HepG2 (cell line): ENCODE measurements around the gene ZCCHC7. TPM values are rescaled to one million over a fixed set of nuclear protein-coding genes. Genes with fewer than 3 reads are reported as not detected.

Source experiments
- ATAC-seq: fragments of 200-7000 bp; cut with Tn5 transposase; 3 replicates; pipeline ENCODE4 v1.9.1; 2020; ENCODE audit warnings: mild to moderate bottlenecking, moderate library complexity
- BruUV-seq: library from RNA; stranded (reverse); fragments of 400-500 nt; replicated peaks from 2 replicates; lab custom pipeline; 2021; lab: Mats Ljungman, UMichigan
- CTCF ChIA-PET: fragments of 300-600 bp; formaldehyde crosslinking; extraction: SDS; loops from one replicate; lab custom pipeline; 2021; ENCODE audit warnings: low total read pairs, inconsistent platforms, low intra/inter-chr PET ratio; lab: Yijun Ruan, JAX
- POLR2A ChIA-PET: fragments of 350-600 bp; sonication (Branson Sonifier 250); formaldehyde crosslinking; loops from one replicate; lab custom pipeline; 2020; ENCODE audit warnings: antibody characterized with exemption, inconsistent platforms; lab: Yijun Ruan, JAX
- DNase-seq: peaks from one replicate; pipeline ENCODE4 v3.0.0-alpha.2; 2015; ENCODE audit warnings: low spot score
- FAIRE-seq: peaks from 3 replicates; lab custom pipeline; 2011; peaks lifted over from hg19 to GRCh38; lab: Jason Lieb, UNC
- H2AFZ ChIP-seq: one replicate; pipeline ENCODE4 v1.6.1; 2011; ENCODE audit warnings: low read length, inconsistent platforms
- H3K27ac ChIP-seq: fragments of 300-600 bp; 3 replicates; pipeline ENCODE4 v1.8.0; 2011; ENCODE audit warnings: mixed run types, mild to moderate bottlenecking, mixed read lengths, low read length, inconsistent platforms; ENCODE audit not compliant: insufficient read depth; ENCODE audit errors: extremely low read length
- H3K27me3 ChIP-seq, 2 experiments: fragments of 200-600 bp in 1 of 2; 2 replicates in 1 of 2; 3 replicates in 1 of 2; pipeline versions ENCODE4 v1.6.0 to v1.8.0; 2011; ENCODE audit warnings: low read length in 2 of 2, mild to moderate bottlenecking in 2 of 2, moderate library complexity in 2 of 2, inconsistent platforms in 1 of 2; ENCODE audit not compliant: insufficient read depth in 2 of 2, control insufficient read depth in 1 of 2
- H3K36me3 ChIP-seq, 2 experiments: fragments of 200-600 bp in 1 of 2; replicated peaks in 1 of 2; 2 replicates in 1 of 2; 3 replicates in 1 of 2; pipeline versions ENCODE4 v1.5.1 to v1.8.0; 2011; ENCODE audit warnings: low read length in 2 of 2, inconsistent platforms in 1 of 2; ENCODE audit not compliant: insufficient read depth in 2 of 2, control insufficient read depth in 1 of 2
- H3K4me1 ChIP-seq: 2 replicates; pipeline ENCODE4 v1.5.1; 2012; ENCODE audit warnings: low read length, inconsistent platforms; ENCODE audit not compliant: insufficient read depth
- H3K4me2 ChIP-seq: 2 replicates; pipeline ENCODE4 v1.6.0; 2011; ENCODE audit warnings: low read depth, low read length, inconsistent platforms
- H3K4me3 ChIP-seq, 3 experiments: fragments of 200-600 bp in 1 of 3; sonication (generic), shearing (Covaris generic) in 1 of 3; replicated peaks in 1 of 3; 2 replicates each; pipeline ENCODE4 v1.5.1; 2011 to 2016; ENCODE audit warnings: low read length in 3 of 3, inconsistent platforms in 2 of 3, low read depth in 2 of 3, mild to moderate bottlenecking in 2 of 3, control low read depth in 1 of 3, mixed read lengths in 1 of 3; ENCODE audit not compliant: insufficient read depth in 1 of 3
- H3K79me2 ChIP-seq: one replicate; pipeline ENCODE4 v1.6.1; 2011; ENCODE audit warnings: low read length, inconsistent platforms; ENCODE audit not compliant: insufficient read depth
- H3K9ac ChIP-seq: 2 replicates; pipeline ENCODE4 v1.6.0; 2011; ENCODE audit warnings: mild to moderate bottlenecking, low read depth, low read length, inconsistent platforms; ENCODE audit not compliant: insufficient read depth
- H3K9me3 ChIP-seq: 2 replicates; pipeline ENCODE4 v1.5.1; 2012; ENCODE audit warnings: mild to moderate bottlenecking, low read length
- H4K20me1 ChIP-seq: 2 replicates; pipeline ENCODE4 v1.6.0; 2011; ENCODE audit warnings: inconsistent platforms, mild to moderate bottlenecking, low read length, moderate library complexity; ENCODE audit not compliant: insufficient read depth
- BORCS8-MEF2B ChIP-seq: sonication (generic); formaldehyde crosslinking; IDR thresholded peaks from 2 replicates; pipeline ENCODE4 v1.8.0; 2022; ENCODE audit warnings: mild to moderate bottlenecking, missing genetic modification reagents
- CEBPB ChIP-seq: IDR thresholded peaks from 2 replicates; pipeline ENCODE4 v1.6.1; 2011; ENCODE audit warnings: low read depth, low read length, improper control_type of control experiment, borderline replicate concordance
- NR2F1 ChIP-seq, 2 experiments: fragments of 450-650 bp in 1 of 2; formaldehyde crosslinking in 1 of 2; IDR thresholded peaks; 2 replicates each; pipeline versions ENCODE4 v1.5.0 to v1.6.1; 2016 to 2020; ENCODE audit warnings: mild to moderate bottlenecking in 1 of 2, missing compliant biosample characterization in 1 of 2, missing genetic modification reagents in 1 of 2, moderate library complexity in 1 of 2
- WGBS: methylation state at CpG from one replicate; pipeline ENCODE4 v1.1.6; 2017; ENCODE audit warnings: low lambda C conversion rate; 5-methylcytosine and 5-hydroxymethylcytosine counted together
- in situ Hi-C: cut with HindIII; loops from 2 replicates; pipeline ENCODE4 v1.10.0; 2017; ENCODE audit warnings: low pct_unique_long_range_greater_than_20kb; ENCODE audit not compliant: extremely low pct_ligation_motif_present
- intact Hi-C: fragments of 100-400 bp; cut with micrococcal nuclease; formaldehyde crosslinking; loops from one replicate; pipeline ENCODE4 v1.10.0; 2022; ENCODE audit not compliant: unreplicated experiment
- polyA plus RNA-seq, 8 experiments: library from polyadenylated mRNA; depleted of rRNA in 3 of 8; stranded (reverse) in 7 of 8; unstranded in 1 of 8; fragments of >200 nt; fragmentation: Illumina TruSeq in 4 of 8; extraction: Trizol in 4 of 8; gene quantifications; 2 replicates each; pipeline versions ENCODE4 v1.2.1 to v1.2.3, GENCODE V29; 2011 to 2016; ENCODE audit warnings: low read depth in 4 of 8, missing spikeins in 1 of 8, mixed read lengths in 1 of 8; ENCODE audit not compliant: insufficient read depth in 1 of 8
- total RNA-seq, 5 experiments: library from RNA; depleted of rRNA; stranded (reverse); fragments of >200 nt; fragmentation: Illumina TruSeq; extraction: Trizol; gene quantifications; 2 replicates each; pipeline ENCODE4 v1.2.3, GENCODE V29; 2016; ENCODE audit warnings: low read depth in 1 of 5
- TF ChIP-seq, protein P1 (sequence below): sonication (generic); formaldehyde crosslinking; IDR thresholded peaks from 2 replicates; pipeline ENCODE4 v1.5.0; 2020; ENCODE audit warnings: mild to moderate bottlenecking, missing genetic modification reagents
- TF ChIP-seq, protein P2 (sequence below): sonication (generic); formaldehyde crosslinking; IDR thresholded peaks from 2 replicates; pipeline ENCODE4 v1.9.0; 2022; ENCODE audit warnings: missing genetic modification reagents, mild to moderate bottlenecking, borderline replicate concordance

ZCCHC7 gene
- total and polyA plus RNA-seq, 2 of the 13 experiments (the other 11 are each of a cell fraction or from before 2014, with no cell fraction given), result 13.6 to 19.3 TPM

DNA sequence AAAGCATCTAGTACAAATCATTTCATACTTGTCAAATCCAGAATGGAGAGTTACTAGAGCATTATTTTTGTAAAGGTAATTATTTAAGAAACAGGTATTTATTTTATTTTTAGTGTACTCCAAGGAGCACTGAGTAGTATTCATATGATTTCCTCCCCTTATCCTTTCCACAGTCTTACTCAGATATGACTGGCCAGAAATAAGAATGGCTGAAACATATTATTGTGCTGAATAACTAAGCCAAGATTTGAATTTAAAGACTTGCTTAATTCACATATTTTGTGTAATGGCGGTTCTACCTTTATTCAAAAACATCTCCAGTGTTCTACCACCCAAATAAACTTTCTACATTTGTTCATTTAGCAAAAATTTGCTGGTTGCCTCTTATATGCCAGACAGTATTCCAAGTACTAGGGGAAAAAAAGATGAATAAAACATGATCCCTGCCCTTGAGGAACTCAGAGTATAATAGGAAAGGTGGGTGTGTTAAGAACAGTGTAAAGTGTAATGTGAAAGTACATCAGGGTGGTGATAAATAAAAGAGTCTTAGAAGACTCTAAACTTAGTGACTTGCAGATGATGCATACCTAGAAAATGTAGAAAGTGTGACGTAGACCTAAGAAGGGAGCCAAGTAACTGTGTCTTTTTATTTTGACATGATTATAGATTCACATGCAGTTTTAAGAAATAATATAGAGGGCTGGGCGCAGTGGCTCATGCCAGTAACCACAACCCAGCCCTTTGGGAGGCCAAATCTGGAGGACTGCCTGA, 191.7 kb downstream of the ZCCHC7 start:
- intact Hi-C loops, result no loop called here

DNA sequence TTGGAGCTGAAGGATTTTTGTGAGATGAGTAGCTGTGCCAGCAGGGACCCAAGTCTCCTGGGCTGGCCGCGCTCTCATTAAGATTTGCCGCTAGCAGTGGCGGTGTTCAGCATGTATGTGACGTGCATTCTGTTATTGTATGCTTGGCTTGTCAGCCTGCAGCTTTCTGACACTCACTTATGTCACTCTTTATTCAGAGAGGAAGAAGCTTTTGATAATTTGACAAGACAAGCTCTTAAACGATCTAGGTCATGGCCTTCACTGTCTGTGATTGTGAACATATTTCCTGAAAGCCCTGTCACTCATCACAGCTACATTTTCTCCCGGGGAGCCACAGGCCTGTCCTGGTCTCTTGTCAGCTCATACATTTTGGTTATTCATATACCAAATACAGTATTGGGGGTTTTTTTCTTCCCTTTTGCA, 203.9 kb downstream of the ZCCHC7 start:
- intact Hi-C loops (no loop called here), in situ Hi-C loops (no loop called here)
- H4K20me1 ChIP-seq, result no peaks in the 10 kb centered on the region
- WGBS, result 80% methylated on average over 5 of the region's 7 CpGs
- no peaks in the 10 kb centered on the region for H3K36me3 ChIP-seq
- no peak overlapping the region for H3K4me2 ChIP-seq
- ChIA-PET POLR2A (no interaction called here), CTCF (no interaction called here)
- no TSS peak for BruUV-seq
- H3K79me2 ChIP-seq, result no peaks in the 10 kb centered on the region
- DNase-seq (no peak), FAIRE-seq (no peak), ATAC-seq (no peak)
- H3K4me3 ChIP-seq, result no peak overlapping the region
- H3K9me3 ChIP-seq, result no peaks in the 10 kb centered on the region
- H3K4me1 ChIP-seq, result no peaks in the 10 kb centered on the region
- no peak overlapping the region for H3K9ac ChIP-seq
- TF ChIP-seq, protein P1, sequence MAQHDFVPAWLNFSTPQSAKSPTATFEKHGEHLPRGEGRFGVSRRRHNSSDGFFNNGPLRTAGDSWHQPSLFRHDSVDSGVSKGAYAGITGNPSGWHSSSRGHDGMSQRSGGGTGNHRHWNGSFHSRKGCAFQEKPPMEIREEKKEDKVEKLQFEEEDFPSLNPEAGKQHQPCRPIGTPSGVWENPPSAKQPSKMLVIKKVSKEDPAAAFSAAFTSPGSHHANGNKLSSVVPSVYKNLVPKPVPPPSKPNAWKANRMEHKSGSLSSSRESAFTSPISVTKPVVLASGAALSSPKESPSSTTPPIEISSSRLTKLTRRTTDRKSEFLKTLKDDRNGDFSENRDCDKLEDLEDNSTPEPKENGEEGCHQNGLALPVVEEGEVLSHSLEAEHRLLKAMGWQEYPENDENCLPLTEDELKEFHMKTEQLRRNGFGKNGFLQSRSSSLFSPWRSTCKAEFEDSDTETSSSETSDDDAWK (CRISPR knock-in tag), result no peak
- no peak for TF ChIP-seq CEBPB
- no peak overlapping the region for H2AFZ ChIP-seq
- no peak overlapping the region for H3K27ac ChIP-seq
- no peaks in the 10 kb centered on the region for H3K27me3 ChIP-seq

More for the DNA sequence above, 191.7 kb downstream of the ZCCHC7 start:
- TF ChIP-seq NR2F1 (CRISPR knock-in tag; IDR thresholded peaks at IDR 0.05), result no peak
- TF ChIP-seq, protein P2, sequence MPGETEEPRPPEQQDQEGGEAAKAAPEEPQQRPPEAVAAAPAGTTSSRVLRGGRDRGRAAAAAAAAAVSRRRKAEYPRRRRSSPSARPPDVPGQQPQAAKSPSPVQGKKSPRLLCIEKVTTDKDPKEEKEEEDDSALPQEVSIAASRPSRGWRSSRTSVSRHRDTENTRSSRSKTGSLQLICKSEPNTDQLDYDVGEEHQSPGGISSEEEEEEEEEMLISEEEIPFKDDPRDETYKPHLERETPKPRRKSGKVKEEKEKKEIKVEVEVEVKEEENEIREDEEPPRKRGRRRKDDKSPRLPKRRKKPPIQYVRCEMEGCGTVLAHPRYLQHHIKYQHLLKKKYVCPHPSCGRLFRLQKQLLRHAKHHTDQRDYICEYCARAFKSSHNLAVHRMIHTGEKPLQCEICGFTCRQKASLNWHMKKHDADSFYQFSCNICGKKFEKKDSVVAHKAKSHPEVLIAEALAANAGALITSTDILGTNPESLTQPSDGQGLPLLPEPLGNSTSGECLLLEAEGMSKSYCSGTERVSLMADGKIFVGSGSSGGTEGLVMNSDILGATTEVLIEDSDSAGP (CRISPR knock-in tag), result no peak
- no peak for TF ChIP-seq BORCS8-MEF2B (CRISPR knock-in tag)
- no peaks in the 10 kb centered on the region; a peak in 1 of 5 replicates for H3K36me3 ChIP-seq
- no peak overlapping the region for H3K9ac ChIP-seq
- no TSS peak for BruUV-seq
- no peaks in the 10 kb centered on the region for H3K27me3 ChIP-seq
- no peak overlapping the region for H3K4me3 ChIP-seq
- FAIRE-seq (no peak), ATAC-seq (no peak), DNase-seq (no peak)
- H3K79me2 ChIP-seq, result no peaks in the 10 kb centered on the region
- POLR2A ChIA-PET, result no interaction called here
- H2AFZ ChIP-seq, result no peak overlapping the region
- no peaks in the 10 kb centered on the region for H3K9me3 ChIP-seq
- H3K4me2 ChIP-seq, result no peak overlapping the region
- CTCF ChIA-PET, result no interaction called here
- no peaks in the 10 kb centered on the region for H4K20me1 ChIP-seq
- WGBS, result 95% methylated on average over 3 of the region's 3 CpGs
- no peaks in the 10 kb centered on the region for H3K4me1 ChIP-seq
- in situ Hi-C loops, result no loop called here
- no peak overlapping the region for H3K27ac ChIP-seq
